Liver (tissue), 3 donors: ENCODE data around the gene CWF19L2.

Source experiments
- ATF3 ChIP-seq: IDR thresholded peaks from 2 replicates; pipeline ENCODE4 v1.6.1; 2016; ENCODE audit warnings: antibody characterized with exemption
- CTCF ChIP-seq: fragments of 150-350 bp; IDR thresholded peaks from 2 replicates; pipeline ENCODE4 v1.5.1; 2017; ENCODE audit warnings: improper control_type of control experiment, low read depth, low read length; ENCODE audit not compliant: missing input control
- GABPA ChIP-seq, 2 donors: IDR thresholded peaks in 1 of 2; conservative IDR thresholded peaks in 1 of 2; 2 replicates each; pipeline ENCODE4 v1.6.1; 2016; ENCODE audit warnings: antibody characterized with exemption in 2 of 2, mild to moderate bottlenecking in 1 of 2, moderate library complexity in 1 of 2
- MAX ChIP-seq: IDR thresholded peaks from 2 replicates; pipeline ENCODE4 v1.6.1; 2016; ENCODE audit warnings: antibody characterized with exemption
- REST ChIP-seq: IDR thresholded peaks from 2 replicates; pipeline ENCODE4 v1.6.1; 2016; ENCODE audit warnings: antibody characterized with exemption, mild to moderate bottlenecking
- ZBTB33 ChIP-seq: IDR thresholded peaks from 2 replicates; pipeline ENCODE4 v1.6.1; 2016; ENCODE audit warnings: antibody characterized with exemption
- donor health status: healthy.
- donor health status: healthy.

GRCh38 chr11:107446822-107447431 lies 10.7 kb downstream of the CWF19L2 start:
- TF ChIP-seq ZBTB33 (no peak), CTCF (no peak), REST (no peak), GABPA (IDR thresholded peaks at IDR 0.05 in 1 of 2, conservative IDR thresholded peaks at IDR 0.05 in 1 of 2) (no peak), MAX (no peak), ATF3 (no peak)
